OCI-LY3 (cell line): ENCODE data around the gene ERBB4.

Source experiments
- EZH2phosphoT487 ChIP-seq: fragments of 200-600 bp; shearing (Covaris generic); IDR thresholded peaks from 2 replicates; pipeline ENCODE4 v1.6.1; 2018; ENCODE audit warnings: antibody characterized with exemption, mixed run types, low read depth
- TF ChIP-seq, protein P1 (sequence below): fragments of 200-600, 300-600 bp; sonication (generic); IDR thresholded peaks from 2 replicates; pipeline ENCODE4 v1.5.1; 2014; ENCODE audit warnings: antibody characterized with exemption, low read length, low read depth

DNA sequence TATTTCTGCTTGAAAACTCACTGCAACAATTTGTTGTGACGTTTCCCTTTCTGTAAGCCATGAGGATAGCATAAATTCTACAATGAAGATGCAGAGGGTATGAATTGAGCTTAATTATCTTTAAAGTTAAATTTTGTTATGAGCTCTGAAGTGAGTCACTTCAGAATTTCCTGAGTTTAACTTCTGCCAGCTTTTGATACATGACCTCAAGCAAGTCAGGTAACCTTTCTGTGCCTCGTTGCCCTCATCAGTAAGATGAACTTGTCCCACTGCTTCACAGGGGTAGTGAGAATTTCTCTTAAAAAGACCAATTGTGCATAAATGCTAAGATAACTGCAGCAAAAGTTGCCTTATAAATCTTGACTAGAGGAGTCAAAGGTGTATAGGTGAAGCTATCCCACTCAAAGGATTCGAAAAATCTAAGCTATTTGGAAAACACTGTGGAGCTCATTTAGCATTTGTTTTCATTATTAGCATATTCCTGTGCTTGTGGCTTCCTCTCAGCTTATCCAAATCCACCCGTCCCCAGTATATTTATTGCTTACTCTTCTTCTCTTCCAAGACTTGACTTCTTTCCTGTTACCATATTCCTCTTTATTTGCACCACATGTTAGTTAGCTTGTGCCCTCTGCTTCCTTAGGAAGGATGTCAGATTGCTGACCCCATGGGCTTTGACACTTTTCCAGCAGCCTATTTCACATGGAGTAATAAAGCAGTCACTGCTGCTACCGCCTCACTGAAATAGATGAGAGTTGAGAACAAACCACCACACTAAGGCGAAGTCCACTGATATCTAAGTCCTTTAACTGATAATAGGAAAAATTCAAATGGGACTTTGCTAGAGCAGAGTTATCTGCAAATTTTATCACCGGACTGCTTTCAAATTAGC is 428.6 kb downstream of the ERBB4 start:
- TF ChIP-seq, protein P1, sequence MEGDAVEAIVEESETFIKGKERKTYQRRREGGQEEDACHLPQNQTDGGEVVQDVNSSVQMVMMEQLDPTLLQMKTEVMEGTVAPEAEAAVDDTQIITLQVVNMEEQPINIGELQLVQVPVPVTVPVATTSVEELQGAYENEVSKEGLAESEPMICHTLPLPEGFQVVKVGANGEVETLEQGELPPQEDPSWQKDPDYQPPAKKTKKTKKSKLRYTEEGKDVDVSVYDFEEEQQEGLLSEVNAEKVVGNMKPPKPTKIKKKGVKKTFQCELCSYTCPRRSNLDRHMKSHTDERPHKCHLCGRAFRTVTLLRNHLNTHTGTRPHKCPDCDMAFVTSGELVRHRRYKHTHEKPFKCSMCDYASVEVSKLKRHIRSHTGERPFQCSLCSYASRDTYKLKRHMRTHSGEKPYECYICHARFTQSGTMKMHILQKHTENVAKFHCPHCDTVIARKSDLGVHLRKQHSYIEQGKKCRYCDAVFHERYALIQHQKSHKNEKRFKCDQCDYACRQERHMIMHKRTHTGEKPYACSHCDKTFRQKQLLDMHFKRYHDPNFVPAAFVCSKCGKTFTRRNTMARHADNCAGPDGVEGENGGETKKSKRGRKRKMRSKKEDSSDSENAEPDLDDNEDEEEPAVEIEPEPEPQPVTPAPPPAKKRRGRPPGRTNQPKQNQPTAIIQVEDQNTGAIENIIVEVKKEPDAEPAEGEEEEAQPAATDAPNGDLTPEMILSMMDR, result no peak
- no peak for TF ChIP-seq EZH2phosphoT487
